GM23338 (cell line): ENCODE results near the gene CNTNAP5. TPM values are rescaled to one million over a fixed set of nuclear protein-coding genes. Genes with fewer than 3 reads are reported as not detected.

Source experiments
- ATAC-seq: fragments of 200-7000 bp; cut with Tn5 transposase; 3 replicates; pipeline ENCODE4 v1.9.1; 2020
- DNase-seq: peaks from one replicate; pipeline ENCODE4 v3.0.0-alpha.2; 2015; ENCODE audit warnings: low spot score
- H2AFZ ChIP-seq: fragments of 200-600 bp; sonication (generic); 2 replicates; pipeline ENCODE4 v1.8.0; 2016; ENCODE audit warnings: antibody characterized with exemption, mild to moderate bottlenecking, moderate library complexity
- H3F3A ChIP-seq: fragments of 200-600 bp; sonication (generic); replicated peaks from 2 replicates; pipeline ENCODE4 v1.8.0; 2017; ENCODE audit warnings: antibody characterized with exemption, mixed run types, low read depth
- H3K27ac ChIP-seq: fragments of 200-600 bp; sonication (generic); 2 replicates; pipeline ENCODE4 v1.6.1; 2016; ENCODE audit warnings: low read depth
- H3K27me3 ChIP-seq: fragments of 200-600 bp; sonication (generic); 2 replicates; pipeline ENCODE4 v1.8.0; 2016; ENCODE audit warnings: mild to moderate bottlenecking, mixed run types, moderate library complexity; ENCODE audit not compliant: insufficient read depth
- H3K36me3 ChIP-seq: fragments of 200-600 bp; sonication (generic); 2 replicates; pipeline ENCODE4 v1.8.0; 2016; ENCODE audit warnings: mild to moderate bottlenecking; ENCODE audit not compliant: insufficient read depth
- H3K4me1 ChIP-seq: fragments of 200-600 bp; sonication (generic); 2 replicates; pipeline ENCODE4 v1.8.0; 2016; ENCODE audit warnings: mild to moderate bottlenecking, moderate library complexity; ENCODE audit not compliant: insufficient read depth
- H3K4me2 ChIP-seq: fragments of 200-600 bp; sonication (generic); 2 replicates; pipeline ENCODE4 v1.7.1; 2017; ENCODE audit warnings: mixed run types
- H3K4me3 ChIP-seq: fragments of 200-600 bp; sonication (generic); 2 replicates; pipeline ENCODE4 v1.6.1; 2016; ENCODE audit warnings: mixed run types
- H3K79me2 ChIP-seq: fragments of 200-600 bp; sonication (generic); replicated peaks from 2 replicates; pipeline ENCODE4 v1.8.0; 2017; ENCODE audit warnings: mild to moderate bottlenecking; ENCODE audit not compliant: insufficient read depth
- H3K9me2 ChIP-seq: fragments of 200-600 bp; sonication (generic); 2 replicates; pipeline ENCODE4 v1.8.0; 2017; ENCODE audit not compliant: insufficient read depth
- H4K20me1 ChIP-seq: fragments of 200-600 bp; sonication (generic); replicated peaks from 2 replicates; pipeline ENCODE4 v1.8.0; 2017; ENCODE audit warnings: mild to moderate bottlenecking; ENCODE audit not compliant: insufficient read depth
- H3K27ac Mint-ChIP-seq: 2 replicates; pipeline ENCODE4 v1.8.0; 2020; ENCODE audit warnings: inconsistent platforms, mild to moderate bottlenecking, moderate library complexity, mixed read lengths
- H3K27me3 Mint-ChIP-seq: 3 replicates; pipeline ENCODE4 v1.8.0; 2022; ENCODE audit warnings: low read depth, mild to moderate bottlenecking, moderate library complexity, mixed read lengths, inconsistent platforms; ENCODE audit not compliant: insufficient read depth, poor library complexity
- H3K36me3 Mint-ChIP-seq: 3 replicates; pipeline ENCODE4 v1.8.0; 2021; ENCODE audit warnings: low read depth, mild to moderate bottlenecking, inconsistent platforms, moderate library complexity, mixed read lengths
- H3K4me1 Mint-ChIP-seq: 3 replicates; pipeline ENCODE4 v1.8.0; 2020; ENCODE audit warnings: mild to moderate bottlenecking, inconsistent platforms, mixed read lengths
- H3K4me3 Mint-ChIP-seq: 3 replicates; pipeline ENCODE4 v1.8.0; 2021; ENCODE audit warnings: moderate library complexity, mild to moderate bottlenecking, inconsistent platforms, mixed read lengths
- H3K9me3 Mint-ChIP-seq: 3 replicates; pipeline ENCODE4 v1.8.0; 2020; ENCODE audit warnings: moderate library complexity, mild to moderate bottlenecking, inconsistent platforms, mixed read lengths
- CTCF ChIP-seq, 2 experiments: fragments of 200-600 bp in 1 of 2; sonication (generic) in 1 of 2; conservative IDR thresholded peaks; 2 replicates each; pipeline versions ENCODE4 v1.5.1 to v1.6.1; 2016 to 2017; ENCODE audit warnings: antibody characterized with exemption in 2 of 2, low read depth in 2 of 2, mild to moderate bottlenecking in 2 of 2, moderate library complexity in 1 of 2
- JUNB ChIP-seq: IDR thresholded peaks from one replicate; pipeline ENCODE4 v1.6.1; 2016; ENCODE audit warnings: antibody characterized with exemption; ENCODE audit not compliant: unreplicated experiment
- NANOG ChIP-seq: IDR thresholded peaks from 2 replicates; pipeline ENCODE4 v1.6.1; 2016; ENCODE audit warnings: antibody characterized with exemption, borderline replicate concordance
- POLR2AphosphoS5 ChIP-seq: IDR thresholded peaks from 2 replicates; pipeline ENCODE4 v1.6.1; 2016; ENCODE audit warnings: antibody characterized with exemption, low read depth
- STAT1 ChIP-seq: IDR thresholded peaks from one replicate; pipeline ENCODE4 v1.6.1; 2016; ENCODE audit warnings: antibody characterized with exemption; ENCODE audit not compliant: unreplicated experiment
- ZNF114 ChIP-seq: fragments of 250-450 bp; sonication (Bioruptor Pico); IDR thresholded peaks from 2 replicates; pipeline ENCODE4 v1.5.0; 2020; ENCODE audit warnings: mild to moderate bottlenecking, moderate library complexity
- ZNF331 ChIP-seq: fragments of 250-450 bp; sonication (Bioruptor Pico); IDR thresholded peaks from 2 replicates; pipeline ENCODE4 v1.5.0; 2020; ENCODE audit warnings: low read depth, mild to moderate bottlenecking, moderate library complexity
- polyA plus RNA-seq: library from polyadenylated mRNA; unstranded; fragments of >200 nt; fragmentation: Nextera tagmentation; extraction: Ambion mirVana; gene quantifications from 2 replicates; pipeline ENCODE4 v1.2.1, GENCODE V29; 2016
- total RNA-seq: library from RNA; depleted of rRNA; stranded (reverse); fragments of >200 nt; shearing (Covaris generic); gene quantifications from 2 replicates; pipeline ENCODE4 v1.2.3, GENCODE V29; 2014
- TF ChIP-seq, protein P1 (sequence below): IDR thresholded peaks from 2 replicates; pipeline ENCODE4 v1.6.1; 2016; ENCODE audit warnings: antibody characterized with exemption

The CNTNAP5 gene
- total and polyA plus RNA-seq, 2 experiments from 2014 or later, result 0.49 to 0.50 TPM

GRCh38 chr2:124798551-124798950 lies 773.5 kb downstream of the CNTNAP5 start:
- no peaks in the 10 kb centered on the region for H3K4me1 ChIP-seq
- no peak overlapping the region for H3K27ac Mint-ChIP-seq
- TF ChIP-seq ZNF114 (CRISPR knock-in tag), result no peak
- no peak for TF ChIP-seq JUNB
- no peak for TF ChIP-seq STAT1
- no peak for TF ChIP-seq NANOG
- TF ChIP-seq, protein P1, sequence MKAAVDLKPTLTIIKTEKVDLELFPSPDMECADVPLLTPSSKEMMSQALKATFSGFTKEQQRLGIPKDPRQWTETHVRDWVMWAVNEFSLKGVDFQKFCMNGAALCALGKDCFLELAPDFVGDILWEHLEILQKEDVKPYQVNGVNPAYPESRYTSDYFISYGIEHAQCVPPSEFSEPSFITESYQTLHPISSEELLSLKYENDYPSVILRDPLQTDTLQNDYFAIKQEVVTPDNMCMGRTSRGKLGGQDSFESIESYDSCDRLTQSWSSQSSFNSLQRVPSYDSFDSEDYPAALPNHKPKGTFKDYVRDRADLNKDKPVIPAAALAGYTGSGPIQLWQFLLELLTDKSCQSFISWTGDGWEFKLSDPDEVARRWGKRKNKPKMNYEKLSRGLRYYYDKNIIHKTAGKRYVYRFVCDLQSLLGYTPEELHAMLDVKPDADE, result no peak
- no peaks in the 10 kb centered on the region for H3K36me3 Mint-ChIP-seq
- no peak overlapping the region for H3K27ac ChIP-seq
- H3K79me2 ChIP-seq, result no peaks in the 10 kb centered on the region
- no peak overlapping the region for H3K4me3 Mint-ChIP-seq
- no peaks in the 10 kb centered on the region for H3K9me3 Mint-ChIP-seq
- no peak overlapping the region for H3K4me2 ChIP-seq
- no peaks in the 10 kb centered on the region for H3F3A ChIP-seq
- peaks cover 13% of the 10 kb centered on the region; the same call in 2 of the 3 replicates for H3K4me1 Mint-ChIP-seq
- ATAC-seq (no peak), DNase-seq (no peak)
- no peaks in the 10 kb centered on the region for H4K20me1 ChIP-seq
- no peaks in the 10 kb centered on the region for H3K36me3 ChIP-seq
- H3K9me2 ChIP-seq, result peaks cover 15% of the 10 kb centered on the region; the same call in 1 of the 2 replicates
- H3K4me3 ChIP-seq, result no peak overlapping the region
- no peaks in the 10 kb centered on the region for H3K27me3 ChIP-seq
- no peaks in the 10 kb centered on the region for H3K27me3 Mint-ChIP-seq
- no peak overlapping the region; the same call in 1 of the 2 replicates for H2AFZ ChIP-seq

- no peaks in the 10 kb centered on the region for H3K27me3 Mint-ChIP-seq
- Histone ChIP-seq H3K27ac (no peak overlapping the region), H3K4me3 (no peak overlapping the region), H3F3A (no peaks in the 10 kb centered on the region), H3K27me3 (no peaks in the 10 kb centered on the region), H3K4me1 (no peaks in the 10 kb centered on the region), H3K36me3 (no peaks in the 10 kb centered on the region), H4K20me1 (no peaks in the 10 kb centered on the region), H3K79me2 (no peaks in the 10 kb centered on the region), H3K4me2 (no peak overlapping the region), H3K9me2 (no peaks in the 10 kb centered on the region), H2AFZ (peak overlapping the region; percentile 38)
- peak overlapping the region; percentile 60 for H3K27ac Mint-ChIP-seq
- H3K4me3 Mint-ChIP-seq, result no peak overlapping the region
- ATAC-seq (peak; percentile 76), DNase-seq (peak; percentile 81)
- H3K9me3 Mint-ChIP-seq, result no peaks in the 10 kb centered on the region
- TF ChIP-seq POLR2AphosphoS5, result no peak
- no peak for TF ChIP-seq STAT1
- no peak for TF ChIP-seq ZNF331 (CRISPR knock-in tag)
- no peak for TF ChIP-seq JUNB
- peak; percentile 81 to 91 for TF ChIP-seq CTCF (conservative IDR thresholded peaks at IDR 0.05; ENCODE audit: low read depth in 2 of 2)
- peaks cover 3% of the 10 kb centered on the region; the same call in 2 of the 3 replicates for H3K4me1 Mint-ChIP-seq
- H3K36me3 Mint-ChIP-seq, result no peaks in the 10 kb centered on the region
Observed at GRCh38 chr2:124804014-124804940, 779.2 kb downstream of the CNTNAP5 start.
